ENCODE data around the gene ALDH3B1. TPM values are rescaled to one million over a fixed set of nuclear protein-coding genes. Genes with fewer than 3 reads are reported as not detected.

ALDH3B1 gene
- total and polyA plus RNA-seq, 2 donors (not counting 3 experiments of a cell fraction or from before 2014, with no cell fraction given) = 0.13 to 1.0 TPM

DNA sequence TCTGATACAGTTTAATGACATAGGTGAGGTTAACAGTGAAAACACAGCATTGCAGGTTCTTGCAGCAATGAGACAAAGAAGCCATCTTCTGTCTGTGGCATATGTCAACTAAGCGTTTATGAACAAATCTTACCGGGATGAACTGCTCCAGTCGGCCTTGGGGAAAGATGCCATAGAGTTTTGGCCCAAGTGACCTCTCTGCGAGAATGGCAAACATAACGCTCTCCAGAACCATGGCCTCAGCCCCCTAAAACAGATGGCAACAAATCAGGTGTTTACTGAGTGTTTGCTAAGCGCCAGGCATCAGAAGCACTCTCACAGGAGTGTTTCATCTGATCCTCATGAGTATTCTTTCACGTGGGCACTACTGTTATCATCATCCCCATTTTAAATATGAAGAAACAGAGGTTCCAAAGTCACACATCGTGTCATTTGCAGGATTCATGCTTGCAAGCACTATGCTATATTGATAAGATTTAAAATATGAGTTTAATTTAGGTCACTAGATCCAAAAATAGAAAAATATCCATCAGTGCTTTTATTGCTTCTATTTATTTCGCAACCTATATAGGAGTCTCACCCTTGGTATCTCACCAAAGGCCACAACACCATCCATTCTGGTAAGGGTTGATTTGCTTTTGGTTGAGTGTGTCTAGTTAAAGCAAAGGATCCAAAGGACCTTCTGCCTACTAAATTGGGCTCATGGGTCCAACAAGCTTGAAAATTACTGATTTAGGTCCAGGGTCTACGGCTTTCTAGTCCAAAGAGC, 64.6 kb downstream of the ALDH3B1 start:
- POLR2A ChIA-PET = no interaction called here
- no peak for TF ChIP-seq MAX (IDR thresholded peaks at IDR 0.05; ENCODE audit: insufficient read depth, insufficient read length)
- TF ChIP-seq JUN (IDR thresholded peaks at IDR 0.05; ENCODE audit: borderline replicate concordance, insufficient read depth, insufficient read length, low read depth) = no peak
- TF ChIP-seq FOS (IDR thresholded peaks at IDR 0.05; ENCODE audit: borderline replicate concordance, insufficient read depth, low read length) = no peak
- TF ChIP-seq POLR2A (IDR thresholded peaks at IDR 0.05; ENCODE audit: low read depth, low read length) = no peak
- no peak for TF ChIP-seq GATA2 (IDR thresholded peaks at IDR 0.05; ENCODE audit: insufficient read depth, insufficient read length, low read depth, low read length)
- TF ChIP-seq, protein P1, sequence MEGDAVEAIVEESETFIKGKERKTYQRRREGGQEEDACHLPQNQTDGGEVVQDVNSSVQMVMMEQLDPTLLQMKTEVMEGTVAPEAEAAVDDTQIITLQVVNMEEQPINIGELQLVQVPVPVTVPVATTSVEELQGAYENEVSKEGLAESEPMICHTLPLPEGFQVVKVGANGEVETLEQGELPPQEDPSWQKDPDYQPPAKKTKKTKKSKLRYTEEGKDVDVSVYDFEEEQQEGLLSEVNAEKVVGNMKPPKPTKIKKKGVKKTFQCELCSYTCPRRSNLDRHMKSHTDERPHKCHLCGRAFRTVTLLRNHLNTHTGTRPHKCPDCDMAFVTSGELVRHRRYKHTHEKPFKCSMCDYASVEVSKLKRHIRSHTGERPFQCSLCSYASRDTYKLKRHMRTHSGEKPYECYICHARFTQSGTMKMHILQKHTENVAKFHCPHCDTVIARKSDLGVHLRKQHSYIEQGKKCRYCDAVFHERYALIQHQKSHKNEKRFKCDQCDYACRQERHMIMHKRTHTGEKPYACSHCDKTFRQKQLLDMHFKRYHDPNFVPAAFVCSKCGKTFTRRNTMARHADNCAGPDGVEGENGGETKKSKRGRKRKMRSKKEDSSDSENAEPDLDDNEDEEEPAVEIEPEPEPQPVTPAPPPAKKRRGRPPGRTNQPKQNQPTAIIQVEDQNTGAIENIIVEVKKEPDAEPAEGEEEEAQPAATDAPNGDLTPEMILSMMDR (IDR thresholded peaks at IDR 0.05; ENCODE audit: extremely low read depth in 1 of 2, insufficient read depth in 1 of 2, low read depth in 1 of 2, low read length in 2 of 2) = no peak
- no peak for TF ChIP-seq EZH2 (IDR thresholded peaks at IDR 0.05; ENCODE audit: borderline replicate concordance, low read depth, low read length, severe bottlenecking)
- TF ChIP-seq MYC (IDR thresholded peaks at IDR 0.05; ENCODE audit: low read depth, low read length) = no peak
- TF ChIP-seq POLR2AphosphoS5 (IDR thresholded peaks at IDR 0.05; ENCODE audit: insufficient read depth, low read depth, low read length) = no peak
- Histone ChIP-seq H2AFZ (ENCODE audit: low read depth, low read length) (no peak overlapping the region), H3K4me2 (ENCODE audit: insufficient read depth, low read length) (no peak overlapping the region), H3K27ac (ENCODE audit: insufficient read depth, low read depth, low read length) (no peak overlapping the region), H3K4me1 (ENCODE audit: control insufficient read depth, extremely low read depth, insufficient read depth, low read length) (no peaks in the 10 kb centered on the region), H3K9me1 (replicated peaks; ENCODE audit: control insufficient read depth, extremely low read depth, insufficient read depth, low read length) (no peaks in the 10 kb centered on the region), H3K27me3 (ENCODE audit: control insufficient read depth in 2 of 2, insufficient read depth in 2 of 2, low read length in 2 of 2) (no peaks in the 10 kb centered on the region), H3K9me3 (replicated peaks; ENCODE audit: control insufficient read depth, insufficient read depth, low read length) (no peaks in the 10 kb centered on the region), H3K79me2 (ENCODE audit: control insufficient read depth, insufficient read depth, low read length) (no peaks in the 10 kb centered on the region), H3K9ac (replicated peaks; ENCODE audit: extremely low read depth, insufficient read depth, low read length) (no peak overlapping the region), H4K20me1 (replicated peaks; ENCODE audit: control insufficient read depth, extremely low read depth, insufficient read depth, low read length) (no peaks in the 10 kb centered on the region), H3K4me3 (replicated peaks in 1 of 3; ENCODE audit: insufficient read depth in 1 of 3, low read depth in 1 of 3, low read length in 3 of 3) (no peak overlapping the region), H3K36me3 (ENCODE audit: control insufficient read depth in 2 of 2, extremely low read depth in 1 of 2, insufficient read depth in 2 of 2, low read length in 2 of 2) (peaks cover 0 to 13% of the 10 kb centered on the region in 2 experiments)
- dilution Hi-C loops (cut with MboI; ENCODE audit: extremely low pct_ligation_motif_present, low sequenced_read_pairs) (no loop called here), intact Hi-C loops (cut with micrococcal nuclease) (no loop called here)
- DNase-seq (ENCODE audit: low read depth, low spot score) (no peak), FAIRE-seq (no peak)
- CTCF ChIA-PET = no interaction called here
- no TSS peak for BruUV-seq (replicated peaks)

Measured in endothelial cell of umbilical vein (primary cell).